Panc1 (cell line): ENCODE results near the gene ERC2. TPM values are rescaled to one million over a fixed set of nuclear protein-coding genes. Genes with fewer than 3 reads are reported as not detected.

Experiments used
- ATAC-seq: fragments of 200-7000 bp; cut with Tn5 transposase; 2 replicates; pipeline ENCODE4 v1.9.1; 2020; ENCODE audit warnings: mild to moderate bottlenecking, moderate library complexity
- BruUV-seq: library from RNA; stranded (reverse); fragments of 400-500 nt; replicated peaks from 2 replicates; lab custom pipeline; 2021; lab: Mats Ljungman, UMichigan
- CTCF ChIA-PET: fragments of 300-600 bp; sonication (Branson Sonifier 250); formaldehyde crosslinking; loops from one replicate; lab custom pipeline; 2022; ENCODE audit warnings: antibody characterized with exemption; lab: Charles Lee
- POLR2A ChIA-PET: fragments of 300-600 bp; sonication (Branson Sonifier 250); formaldehyde crosslinking; loops from one replicate; lab custom pipeline; 2022; ENCODE audit warnings: antibody characterized with exemption; lab: Charles Lee
- DNase-seq: peaks from one replicate; pipeline ENCODE4 v3.0.0-alpha.2; 2010; ENCODE audit warnings: low read depth, low spot score
- H3K27ac ChIP-seq: 2 replicates; pipeline ENCODE4 v1.5.1; 2011; ENCODE audit warnings: mild to moderate bottlenecking, low read length, inconsistent platforms
- H3K27me3 ChIP-seq: fragments of 200-500 bp; sonication (Bioruptor generic); 2 replicates; pipeline ENCODE4 v1.6.0; 2014; ENCODE audit warnings: low read length, inconsistent platforms; ENCODE audit not compliant: control insufficient read depth, insufficient read depth
- H3K36me3 ChIP-seq: fragments of 200-500 bp; sonication (Bioruptor generic); 2 replicates; pipeline ENCODE4 v1.5.1; 2014; ENCODE audit warnings: inconsistent platforms, mild to moderate bottlenecking, low read length, moderate library complexity; ENCODE audit not compliant: control insufficient read depth, insufficient read depth
- H3K4me1 ChIP-seq: 2 replicates; pipeline ENCODE4 v1.5.1; 2011; ENCODE audit warnings: inconsistent platforms, mild to moderate bottlenecking, low read length, moderate library complexity; ENCODE audit not compliant: control insufficient read depth, insufficient read depth
- H3K4me3 ChIP-seq, 2 experiments: 2 replicates each; pipeline ENCODE4 v1.5.1; 2011 to 2012; ENCODE audit warnings: low read depth in 2 of 2, low read length in 2 of 2, mild to moderate bottlenecking in 2 of 2, inconsistent platforms in 1 of 2, moderate library complexity in 1 of 2
- H3K9me3 ChIP-seq: fragments of 200-500 bp; sonication (Bioruptor generic); 2 replicates; pipeline ENCODE4 v1.5.1; 2014; ENCODE audit warnings: low read depth, mild to moderate bottlenecking, inconsistent platforms, low read length, moderate library complexity; ENCODE audit not compliant: control insufficient read depth, insufficient read depth
- CTCF ChIP-seq: fragments of 450-650 bp; IDR thresholded peaks from 2 replicates; pipeline ENCODE4 v1.5.1; 2017; ENCODE audit warnings: mild to moderate bottlenecking
- POLR2AphosphoS5 ChIP-seq: IDR thresholded peaks from 2 replicates; pipeline ENCODE4 v1.6.1; 2012; ENCODE audit warnings: mild to moderate bottlenecking, low read depth, low read length, moderate library complexity
- REST ChIP-seq, 2 experiments: IDR thresholded peaks; 2 replicates each; pipeline ENCODE4 v1.6.1; 2011 to 2012; ENCODE audit warnings: low read depth in 2 of 2, control low read depth in 1 of 2, low read length in 1 of 2, mild to moderate bottlenecking in 1 of 2, moderate library complexity in 1 of 2; ENCODE audit not compliant: insufficient read depth in 1 of 2
- SIN3A ChIP-seq: IDR thresholded peaks from 2 replicates; pipeline ENCODE4 v1.6.1; 2012; ENCODE audit warnings: low read depth, mild to moderate bottlenecking, low read length, moderate library complexity, borderline replicate concordance; ENCODE audit not compliant: insufficient read depth
- TCF7L2 ChIP-seq: IDR thresholded peaks from 2 replicates; pipeline ENCODE4 v1.6.1; 2011; ENCODE audit warnings: mild to moderate bottlenecking, low read depth, low read length, inconsistent platforms
- in situ Hi-C: cut with HindIII; loops from 2 replicates; pipeline ENCODE4 v1.10.0; 2016; ENCODE audit warnings: low sequenced_read_pairs, low pct_unique_long_range_greater_than_20kb
- intact Hi-C: fragments of 100-400 bp; cut with micrococcal nuclease; formaldehyde crosslinking; loops from one replicate; pipeline ENCODE4 v1.10.0; 2022; ENCODE audit not compliant: unreplicated experiment
- total RNA-seq: library from RNA; stranded (reverse); gene quantifications from one replicate; pipeline ENCODE4 v1.2.1, GENCODE V29; 2021; ENCODE audit not compliant: unreplicated experiment

Gene ERC2
- total RNA-seq, 1 experiment from 2014 or later: 0.33 TPM

GRCh38 chr3:55564726-55565125 lies 903.5 kb downstream of the ERC2 start:
- POLR2A ChIA-PET: no interaction called here
- Histone ChIP-seq H3K27ac (no peak overlapping the region), H3K27me3 (no peaks in the 10 kb centered on the region; the same call in 1 of the 2 replicates), H3K4me3 (no peak overlapping the region), H3K9me3 (no peaks in the 10 kb centered on the region), H3K36me3 (no peaks in the 10 kb centered on the region), H3K4me1 (no peaks in the 10 kb centered on the region)
- BruUV-seq: no TSS peak
- no peak for DNase-seq
- intact Hi-C loops (no loop called here), in situ Hi-C loops (no loop called here)
- TF ChIP-seq REST (IDR thresholded peaks at IDR 0.05; ENCODE audit: insufficient read depth in 1 of 2, low read depth in 2 of 2, low read length in 1 of 2) (no peak), TCF7L2 (no peak), SIN3A (no peak), POLR2AphosphoS5 (no peak), CTCF (no peak)
- CTCF ChIA-PET: interaction anchor here (0.6 kb wide), 1 partner anchor 11 kb away, joined by 3 read pairs; no protein-coding TSS in a partner anchor
- no peak for ATAC-seq

- in situ Hi-C loops: no loop called here
- TF ChIP-seq REST (IDR thresholded peaks at IDR 0.05; ENCODE audit: insufficient read depth in 1 of 2, low read depth in 2 of 2, low read length in 1 of 2) (no peak), SIN3A (no peak), TCF7L2 (no peak), CTCF (no peak), POLR2AphosphoS5 (no peak)
- H3K4me3 ChIP-seq: no peak overlapping the region
- no peak for ATAC-seq
- H3K36me3 ChIP-seq: no peaks in the 10 kb centered on the region
- no peak overlapping the region for H3K27ac ChIP-seq
- no TSS peak for BruUV-seq
- no peaks in the 10 kb centered on the region for H3K9me3 ChIP-seq
- H3K27me3 ChIP-seq: no peaks in the 10 kb centered on the region
- H3K4me1 ChIP-seq: no peaks in the 10 kb centered on the region
- intact Hi-C loops: no loop called here
- POLR2A ChIA-PET: no interaction called here
- no peak for DNase-seq
- CTCF ChIA-PET: no interaction called here
Observed at GRCh38 chr3:55562700-55563099, 905.6 kb downstream of the ERC2 start.
